ENCODE measurements around the gene TMEM95. TPM values are rescaled to one million over a fixed set of nuclear protein-coding genes. Genes with fewer than 3 reads are reported as not detected.

Gene TMEM95
- total and polyA plus RNA-seq, 10 of the 15 experiments (the other 5 are each of a cell fraction or from before 2014, with no cell fraction given) = 0.05 to 0.28 TPM; not detected in 8

DNA sequence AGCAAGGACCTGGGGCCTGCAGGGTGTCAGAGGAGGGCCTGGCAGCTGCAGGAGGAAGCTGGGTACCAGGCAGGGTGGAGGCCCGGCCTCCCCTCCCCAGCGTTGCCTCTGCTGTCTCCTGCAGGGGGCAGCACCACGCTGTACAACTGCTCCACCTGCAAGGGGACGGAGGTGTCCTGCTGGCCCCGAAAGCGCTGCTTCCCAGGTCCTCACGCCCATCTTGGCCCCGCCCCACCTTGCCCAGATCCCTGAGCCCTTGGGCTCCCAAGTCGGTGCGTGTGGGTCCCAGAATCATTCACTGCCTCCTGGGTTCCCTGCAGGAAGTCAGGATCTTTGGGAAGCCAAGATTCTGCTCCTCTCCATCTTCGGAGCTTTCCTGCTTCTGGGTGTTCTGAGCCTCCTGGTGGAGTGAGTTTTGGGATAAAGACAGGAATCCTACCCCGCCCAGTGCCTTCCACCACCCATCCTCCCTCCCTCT is 1.2 kb downstream of the TMEM95 start:
- peak; percentile 98 for FAIRE-seq
- POLR2A ChIA-PET = interaction anchor here (0.6 to 1.5 kb wide), 5 partner anchors 80 to 331 kb away, joined by 3 to 9 read pairs (median 3); partner anchors contain the start of genes TMEM102, TP53 and WRAP53
- TF ChIP-seq WRNIP1 (IDR thresholded peaks at IDR 0.05; ENCODE audit: borderline replicate concordance, low read depth, low read length) (no peak), ZBED1 (IDR thresholded peaks at IDR 0.05; ENCODE audit: borderline replicate concordance) (no peak), ASH2L (IDR thresholded peaks at IDR 0.05; ENCODE audit: borderline replicate concordance, low read depth) (no peak), SUPT20H (IDR thresholded peaks at IDR 0.05; ENCODE audit: borderline replicate concordance, control insufficient read depth, low read depth, low read length) (no peak), TAF1 (IDR thresholded peaks at IDR 0.05; ENCODE audit: borderline replicate concordance, low read depth, low read length) (no peak), HDAC2 (IDR thresholded peaks at IDR 0.05) (no peak), RFX5 (IDR thresholded peaks at IDR 0.05; ENCODE audit: low read depth, low read length) (no peak), FOS (IDR thresholded peaks at IDR 0.05; ENCODE audit: borderline replicate concordance, extremely low read depth, insufficient read length) (no peak), NR2C1 (IDR thresholded peaks at IDR 0.05) (no peak), ETV6 (conservative IDR thresholded peaks at IDR 0.05 in 1 of 2, IDR thresholded peaks at IDR 0.05 in 1 of 2; ENCODE audit: borderline replicate concordance in 1 of 2, low read depth in 1 of 2) (no peak), CBX5 (IDR thresholded peaks at IDR 0.05; ENCODE audit: low read depth) (no peak), HDGF (IDR thresholded peaks at IDR 0.05) (no peak), POU2F2 (IDR thresholded peaks at IDR 0.05; ENCODE audit: borderline replicate concordance, low read depth, low read length) (no peak), RELA (IDR thresholded peaks at IDR 0.05; ENCODE audit: borderline replicate concordance, partially characterized antibody) (peak; percentile 39), HCFC1 (IDR thresholded peaks at IDR 0.05; ENCODE audit: low read length) (no peak), RUNX3 (IDR thresholded peaks at IDR 0.05; ENCODE audit: low read length) (no peak)
- TF ChIP-seq, protein P1, sequence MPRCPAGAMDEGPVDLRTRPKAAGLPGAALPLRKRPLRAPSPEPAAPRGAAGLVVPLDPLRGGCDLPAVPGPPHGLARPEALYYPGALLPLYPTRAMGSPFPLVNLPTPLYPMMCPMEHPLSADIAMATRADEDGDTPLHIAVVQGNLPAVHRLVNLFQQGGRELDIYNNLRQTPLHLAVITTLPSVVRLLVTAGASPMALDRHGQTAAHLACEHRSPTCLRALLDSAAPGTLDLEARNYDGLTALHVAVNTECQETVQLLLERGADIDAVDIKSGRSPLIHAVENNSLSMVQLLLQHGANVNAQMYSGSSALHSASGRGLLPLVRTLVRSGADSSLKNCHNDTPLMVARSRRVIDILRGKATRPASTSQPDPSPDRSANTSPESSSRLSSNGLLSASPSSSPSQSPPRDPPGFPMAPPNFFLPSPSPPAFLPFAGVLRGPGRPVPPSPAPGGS (IDR thresholded peaks at IDR 0.05; ENCODE audit: borderline replicate concordance, insufficient read depth, low read depth, low read length, poor library complexity, severe bottlenecking) = no peak
- TF ChIP-seq, protein P2, sequence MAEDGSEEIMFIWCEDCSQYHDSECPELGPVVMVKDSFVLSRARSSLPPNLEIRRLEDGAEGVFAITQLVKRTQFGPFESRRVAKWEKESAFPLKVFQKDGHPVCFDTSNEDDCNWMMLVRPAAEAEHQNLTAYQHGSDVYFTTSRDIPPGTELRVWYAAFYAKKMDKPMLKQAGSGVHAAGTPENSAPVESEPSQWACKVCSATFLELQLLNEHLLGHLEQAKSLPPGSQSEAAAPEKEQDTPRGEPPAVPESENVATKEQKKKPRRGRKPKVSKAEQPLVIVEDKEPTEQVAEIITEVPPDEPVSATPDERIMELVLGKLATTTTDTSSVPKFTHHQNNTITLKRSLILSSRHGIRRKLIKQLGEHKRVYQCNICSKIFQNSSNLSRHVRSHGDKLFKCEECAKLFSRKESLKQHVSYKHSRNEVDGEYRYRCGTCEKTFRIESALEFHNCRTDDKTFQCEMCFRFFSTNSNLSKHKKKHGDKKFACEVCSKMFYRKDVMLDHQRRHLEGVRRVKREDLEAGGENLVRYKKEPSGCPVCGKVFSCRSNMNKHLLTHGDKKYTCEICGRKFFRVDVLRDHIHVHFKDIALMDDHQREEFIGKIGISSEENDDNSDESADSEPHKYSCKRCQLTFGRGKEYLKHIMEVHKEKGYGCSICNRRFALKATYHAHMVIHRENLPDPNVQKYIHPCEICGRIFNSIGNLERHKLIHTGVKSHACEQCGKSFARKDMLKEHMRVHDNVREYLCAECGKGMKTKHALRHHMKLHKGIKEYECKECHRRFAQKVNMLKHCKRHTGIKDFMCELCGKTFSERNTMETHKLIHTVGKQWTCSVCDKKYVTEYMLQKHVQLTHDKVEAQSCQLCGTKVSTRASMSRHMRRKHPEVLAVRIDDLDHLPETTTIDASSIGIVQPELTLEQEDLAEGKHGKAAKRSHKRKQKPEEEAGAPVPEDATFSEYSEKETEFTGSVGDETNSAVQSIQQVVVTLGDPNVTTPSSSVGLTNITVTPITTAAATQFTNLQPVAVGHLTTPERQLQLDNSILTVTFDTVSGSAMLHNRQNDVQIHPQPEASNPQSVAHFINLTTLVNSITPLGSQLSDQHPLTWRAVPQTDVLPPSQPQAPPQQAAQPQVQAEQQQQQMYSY (CRISPR knock-in tag; IDR thresholded peaks at IDR 0.05) = no peak
- TF ChIP-seq, protein P3, sequence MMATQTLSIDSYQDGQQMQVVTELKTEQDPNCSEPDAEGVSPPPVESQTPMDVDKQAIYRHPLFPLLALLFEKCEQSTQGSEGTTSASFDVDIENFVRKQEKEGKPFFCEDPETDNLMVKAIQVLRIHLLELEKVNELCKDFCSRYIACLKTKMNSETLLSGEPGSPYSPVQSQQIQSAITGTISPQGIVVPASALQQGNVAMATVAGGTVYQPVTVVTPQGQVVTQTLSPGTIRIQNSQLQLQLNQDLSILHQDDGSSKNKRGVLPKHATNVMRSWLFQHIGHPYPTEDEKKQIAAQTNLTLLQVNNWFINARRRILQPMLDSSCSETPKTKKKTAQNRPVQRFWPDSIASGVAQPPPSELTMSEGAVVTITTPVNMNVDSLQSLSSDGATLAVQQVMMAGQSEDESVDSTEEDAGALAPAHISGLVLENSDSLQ (IDR thresholded peaks at IDR 0.05) = no peak

More for the DNA sequence above, 1.2 kb downstream of the TMEM95 start:
- Histone ChIP-seq H4K20me1 (ENCODE audit: control insufficient read depth, insufficient read depth) (no peaks in the 10 kb centered on the region), H3K9me3 (replicated peaks; ENCODE audit: control insufficient read depth, insufficient read depth, low read length) (no peaks in the 10 kb centered on the region), H3K4me3 (no peak overlapping the region), H3K36me3 (ENCODE audit: control insufficient read depth in 2 of 2, insufficient read depth in 2 of 2, low read length in 1 of 2) (no peaks in the 10 kb centered on the region), H2AFZ (ENCODE audit: control insufficient read depth, low read depth, low read length) (peak overlapping the region; percentile 30; the same call in 1 of the 2 replicates), H3K9ac (ENCODE audit: control insufficient read depth, insufficient read depth, low read length) (no peak overlapping the region), H3K4me2 (ENCODE audit: control insufficient read depth, insufficient read depth) (no peak overlapping the region), H3K79me2 (ENCODE audit: control insufficient read depth, insufficient read depth, low read length) (peaks cover 7% of the 10 kb centered on the region), H3K27me3 (replicated peaks in 1 of 2; ENCODE audit: control insufficient read depth in 2 of 2, insufficient read depth in 2 of 2, low read length in 1 of 2) (no peaks in the 10 kb centered on the region), H3K27ac (ENCODE audit: control insufficient read depth, insufficient read depth) (no peak overlapping the region), H3K4me1 (ENCODE audit: control insufficient read depth, insufficient read depth, low read length) (peaks cover 18% of the 10 kb centered on the region)
- no TSS peak for BruUV-seq (replicated peaks)
- peak; percentile 69 for ATAC-seq
- WGBS (ENCODE audit: insufficient coverage, insufficient replicate concordance, low lambda C conversion rate, missing lambda C conversion rate) = 4% methylated on average over 12 of the region's 12 CpGs
- RAD21 ChIA-PET (ENCODE audit: unreplicated experiment) = interaction anchor here (0.6 to 3.6 kb wide), 15 partner anchors 19 to 361 kb away, joined by 3 to 31 read pairs (median 4); partner anchors contain the start of genes ACAP1, DNAH2, MPDU1 and TMEM102
- in situ Hi-C loops (cut with MboI) = no loop called here
- intact Hi-C loops (cut with micrococcal nuclease; ENCODE audit: unreplicated experiment) = loop anchor here (2.0 kb wide), 1 partner anchor 205 kb away; the partner anchor contains the start of gene SENP3
- no peak for DNase-seq (ENCODE audit: low read depth, low spot score)
- SMC1A ChIA-PET (ENCODE audit: uncharacterized antibody, unreplicated experiment) = interaction anchor here (0.6 to 2.4 kb wide), 15 partner anchors 20 to 331 kb away, joined by 3 to 10 read pairs (median 4); partner anchors contain the start of genes ACAP1, SLC2A4, TMEM256 and TP53
- CTCF ChIA-PET = interaction anchor here (0.6 to 4.0 kb wide), 54 partner anchors 11 to 651 kb away, joined by 3 to 58 read pairs (median 4); partner anchors contain the start of genes ACAP1, CD68, KDM6B and MPDU1

Data from GM12878 (cell line).